HG03460 (cell line): Measurements from ENCODE around the gene CTBP2.
A peak's percentile ranks its signal among the peaks of the same experiment; 100 is the strongest.

Experiments used
- ATAC-seq: cut with Tn5 transposase; IDR thresholded peaks from one replicate; pipeline ENCODE4 v1.9.1; 2021; ENCODE audit not compliant: unreplicated experiment

CTBP2 gene

GRCh38 chr10:125054669-125055268 lies 105.6 kb downstream of the CTBP2 start:
- ATAC-seq, result no peak

GRCh38 chr10:125054216-125054615 lies 106.1 kb downstream of the CTBP2 start:
- ATAC-seq, result no peak

GRCh38 chr10:125052146-125052545 lies 108.2 kb downstream of the CTBP2 start:
- no peak for ATAC-seq

GRCh38 chr10:125050383-125050782 lies 110.0 kb downstream of the CTBP2 start:
- ATAC-seq, result no peak

GRCh38 chr10:125049216-125049881 lies 111.0 kb downstream of the CTBP2 start:
- no peak for ATAC-seq

- peak; percentile 93 for ATAC-seq
These were observed 112.1 kb downstream of the CTBP2 start for GRCh38 chr10:125048094-125048864.

- no peak for ATAC-seq
These were observed 116.3 kb downstream of the CTBP2 start for GRCh38 chr10:125043841-125044658.

- no peak for ATAC-seq
These were observed 118.4 kb downstream of the CTBP2 start for GRCh38 chr10:125041856-125042506.

- no peak for ATAC-seq
These were observed 121.0 kb downstream of the CTBP2 start for GRCh38 chr10:125039354-125039769.

GRCh38 chr10:125038637-125039036 lies 121.7 kb downstream of the CTBP2 start:
- no peak for ATAC-seq

GRCh38 chr10:125037145-125037877 lies 123.1 kb downstream of the CTBP2 start:
- ATAC-seq, result no peak

GRCh38 chr10:125035588-125036295 lies 124.6 kb downstream of the CTBP2 start:
- ATAC-seq, result no peak

GRCh38 chr10:125035136-125035535 lies 125.2 kb downstream of the CTBP2 start:
- no peak for ATAC-seq

- no peak for ATAC-seq
These were observed 125.7 kb downstream of the CTBP2 start for GRCh38 chr10:125034675-125035074.

GRCh38 chr10:125033146-125033924 lies 127.0 kb downstream of the CTBP2 start:
- ATAC-seq, result no peak

GRCh38 chr10:125032474-125033020 lies 127.8 kb downstream of the CTBP2 start:
- ATAC-seq, result no peak

GRCh38 chr10:125030567-125031197 lies 129.7 kb downstream of the CTBP2 start:
- ATAC-seq, result no peak
